Large intestine (tissue), 3 donors: ENCODE results near the gene ASCL5. TPM values are rescaled to one million over a fixed set of nuclear protein-coding genes. Genes with fewer than 3 reads are reported as not detected.

Experiments
- DNase-seq, 2 donors: peaks; one replicate each; pipeline versions ENCODE4 v3.0.0 to v3.0.0-alpha.2; 2013
- H3K27ac ChIP-seq: one replicate; pipeline ENCODE4 v1.5.1; 2013; ENCODE audit warnings: low read length
- H3K27me3 ChIP-seq: 2 replicates; pipeline ENCODE4 v1.6.1; 2013; ENCODE audit warnings: low read length; ENCODE audit not compliant: control insufficient read depth, insufficient read depth
- H3K36me3 ChIP-seq: 2 replicates; pipeline ENCODE4 v1.6.1; 2013; ENCODE audit warnings: low read length; ENCODE audit not compliant: control insufficient read depth, insufficient read depth
- H3K4me1 ChIP-seq: one replicate; pipeline ENCODE4 v1.6.1; 2013; ENCODE audit warnings: low read length; ENCODE audit not compliant: control insufficient read depth, insufficient read depth
- H3K4me3 ChIP-seq: one replicate; pipeline ENCODE4 v1.5.1; 2013; ENCODE audit warnings: low read length
- H3K9me3 ChIP-seq: one replicate; pipeline ENCODE4 v1.6.1; 2013; ENCODE audit warnings: mild to moderate bottlenecking, low read depth, low read length, moderate library complexity; ENCODE audit not compliant: control insufficient read depth
- WGBS: methylation state at CpG from one replicate; pipeline ENCODE4 v1.1.5; 2013; ENCODE audit warnings: low lambda C conversion rate; ENCODE audit not compliant: insufficient coverage; 5-methylcytosine and 5-hydroxymethylcytosine counted together
- polyA plus RNA-seq: library from polyadenylated mRNA; unstranded; fragments of 120-200 nt; gene quantifications from one replicate; pipeline ENCODE4 v1.2.1, GENCODE V29; 2013

ASCL5 gene
- polyA plus RNA-seq, 1 donor = 0.15 TPM

DNA sequence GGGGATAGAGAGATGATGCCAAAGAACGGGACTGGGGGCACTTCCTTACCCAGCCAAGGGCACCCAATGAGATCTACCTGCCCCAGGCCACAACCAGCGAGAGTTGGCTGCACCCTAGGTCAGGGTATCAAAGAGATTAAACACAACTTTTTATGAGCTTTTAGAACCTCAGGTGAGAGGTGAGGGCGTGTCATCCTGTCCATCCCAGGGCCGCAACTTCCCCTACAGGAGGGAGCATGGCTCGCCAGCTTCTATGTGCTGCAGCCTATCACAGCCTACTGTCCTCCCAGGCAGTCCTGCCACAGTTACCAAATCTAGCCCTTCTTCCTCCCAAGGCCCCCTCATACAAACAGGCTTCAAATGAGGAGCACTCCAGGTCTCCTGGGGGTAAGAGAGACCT lies 14.4 kb upstream of the ASCL5 start:
- H3K4me1 ChIP-seq = no peaks in the 10 kb centered on the region

DNA sequence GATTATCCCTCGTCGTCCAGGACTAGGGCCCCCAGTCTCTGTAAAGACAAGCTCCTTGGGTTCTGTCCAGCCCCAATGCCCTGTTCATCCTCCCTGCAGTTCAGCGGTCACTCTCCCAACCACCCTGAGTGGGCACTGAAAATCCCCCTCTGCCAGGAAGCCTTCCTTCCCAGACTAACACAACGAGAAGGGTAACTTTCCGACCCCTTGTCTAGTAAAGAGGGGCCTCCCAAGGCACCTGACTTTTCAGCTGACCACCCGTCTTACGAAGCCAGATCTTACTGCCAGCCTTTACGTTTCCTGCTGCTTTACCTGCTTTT lies 13.9 kb upstream of the ASCL5 start:
- Histone ChIP-seq H3K4me3 (no peak overlapping the region), H3K9me3 (no peaks in the 10 kb centered on the region), H3K27me3 (no peaks in the 10 kb centered on the region), H3K4me1 (no peaks in the 10 kb centered on the region), H3K36me3 (peaks cover 77% of the 10 kb centered on the region), H3K27ac (no peak overlapping the region)
- no peak for DNase-seq
- WGBS = no CpG with 5 or more reads among the region's 8 CpGs

More for the DNA sequence above, 14.4 kb upstream of the ASCL5 start:
- Histone ChIP-seq H3K9me3 (no peaks in the 10 kb centered on the region), H3K4me3 (no peak overlapping the region), H3K36me3 (peaks cover 75% of the 10 kb centered on the region), H3K27ac (no peak overlapping the region), H3K27me3 (no peaks in the 10 kb centered on the region)
- no CpG with 5 or more reads among the region's 5 CpGs for WGBS
- no peak for DNase-seq

DNA sequence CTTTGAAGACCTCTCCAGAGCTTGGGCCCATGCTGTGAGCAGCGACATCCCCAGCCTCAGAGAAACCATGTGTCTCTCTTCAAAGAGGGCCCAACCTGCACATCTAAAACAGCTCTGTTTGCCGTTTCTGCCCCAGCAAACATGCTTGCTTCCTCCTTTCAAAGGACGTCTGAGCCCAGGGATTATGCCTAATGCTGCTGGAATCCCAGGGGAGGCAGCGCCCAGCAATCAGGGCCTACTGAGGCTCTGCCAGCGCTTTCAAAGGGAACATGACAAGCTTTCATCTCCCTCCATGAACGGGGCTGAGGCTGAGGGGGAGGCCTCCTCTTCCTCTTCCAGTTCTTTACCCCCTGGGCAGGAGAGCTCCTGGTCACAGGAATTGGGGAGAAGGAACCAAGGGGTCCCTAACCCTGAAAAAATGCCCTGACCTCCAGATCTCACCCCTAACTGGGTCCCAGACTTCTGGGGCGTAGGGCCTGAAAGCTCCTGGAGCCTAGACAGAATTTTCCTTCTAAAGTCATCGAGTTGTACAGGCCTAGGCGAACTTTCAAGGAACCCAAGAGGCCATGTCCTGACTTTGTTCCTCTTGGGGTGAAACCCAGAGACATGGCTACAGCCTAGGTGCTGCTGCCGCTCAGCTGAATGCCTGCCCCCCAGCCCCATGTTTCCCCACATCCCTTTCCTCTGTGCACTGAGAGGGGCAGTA lies 13.4 kb upstream of the ASCL5 start:
- Histone ChIP-seq H3K4me1 (no peaks in the 10 kb centered on the region), H3K4me3 (no peak overlapping the region), H3K9me3 (no peaks in the 10 kb centered on the region), H3K36me3 (peaks cover 77% of the 10 kb centered on the region), H3K27me3 (no peaks in the 10 kb centered on the region), H3K27ac (no peak overlapping the region)
- no peak for DNase-seq
- WGBS = no CpG with 5 or more reads among the region's 10 CpGs

- Histone ChIP-seq H3K4me3 (no peak overlapping the region), H3K27me3 (no peaks in the 10 kb centered on the region), H3K27ac (no peak overlapping the region), H3K9me3 (no peaks in the 10 kb centered on the region), H3K4me1 (no peaks in the 10 kb centered on the region), H3K36me3 (peaks cover 75% of the 10 kb centered on the region)
- no CpG with 5 or more reads among the region's 9 CpGs for WGBS
- DNase-seq = no peak
Observed at GRCh38 chr1:201139756-201140155, 12.8 kb upstream of the ASCL5 start.

- WGBS = no CpG with 5 or more reads among the region's 5 CpGs
Observed at GRCh38 chr1:201139306-201139705, 12.3 kb upstream of the ASCL5 start.

DNA sequence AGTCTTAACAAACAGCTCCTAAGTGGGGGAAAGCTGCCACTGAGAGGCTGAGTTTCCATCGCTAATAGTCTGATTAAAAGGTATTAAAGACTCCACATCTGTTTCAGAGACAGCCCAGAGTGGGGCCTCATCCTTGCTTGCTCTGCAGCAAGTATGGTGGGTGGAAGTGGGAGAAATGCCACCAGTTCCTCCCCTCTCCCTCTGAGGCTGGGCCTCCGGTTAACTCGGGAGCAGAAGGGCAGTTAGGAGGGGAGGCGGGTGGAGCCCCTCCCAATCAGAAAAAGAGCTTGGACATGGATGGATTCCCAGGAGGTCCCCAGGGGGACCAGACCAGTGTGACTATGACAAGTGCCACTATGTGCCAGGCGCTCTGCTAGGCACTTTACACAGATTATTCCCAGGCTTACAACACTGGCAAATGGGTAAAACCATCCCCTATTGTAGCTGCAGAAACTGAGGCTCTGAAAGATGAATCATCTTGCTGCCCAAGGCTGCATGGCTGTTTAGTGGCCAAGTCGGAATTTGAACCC lies 11.4 kb upstream of the ASCL5 start:
- Histone ChIP-seq H3K27ac (no peak overlapping the region), H3K4me1 (no peaks in the 10 kb centered on the region), H3K9me3 (no peaks in the 10 kb centered on the region), H3K36me3 (peaks cover 65% of the 10 kb centered on the region), H3K4me3 (no peak overlapping the region), H3K27me3 (no peaks in the 10 kb centered on the region)
- DNase-seq = no peak
- WGBS = no CpG with 5 or more reads among the region's 6 CpGs

More at GRCh38 chr1:201139306-201139705, 12.3 kb upstream of the ASCL5 start:
- Histone ChIP-seq H3K27me3 (no peaks in the 10 kb centered on the region), H3K36me3 (peaks cover 71% of the 10 kb centered on the region), H3K4me3 (no peak overlapping the region), H3K4me1 (no peaks in the 10 kb centered on the region), H3K9me3 (no peaks in the 10 kb centered on the region), H3K27ac (no peak overlapping the region)
- no peak for DNase-seq

DNA sequence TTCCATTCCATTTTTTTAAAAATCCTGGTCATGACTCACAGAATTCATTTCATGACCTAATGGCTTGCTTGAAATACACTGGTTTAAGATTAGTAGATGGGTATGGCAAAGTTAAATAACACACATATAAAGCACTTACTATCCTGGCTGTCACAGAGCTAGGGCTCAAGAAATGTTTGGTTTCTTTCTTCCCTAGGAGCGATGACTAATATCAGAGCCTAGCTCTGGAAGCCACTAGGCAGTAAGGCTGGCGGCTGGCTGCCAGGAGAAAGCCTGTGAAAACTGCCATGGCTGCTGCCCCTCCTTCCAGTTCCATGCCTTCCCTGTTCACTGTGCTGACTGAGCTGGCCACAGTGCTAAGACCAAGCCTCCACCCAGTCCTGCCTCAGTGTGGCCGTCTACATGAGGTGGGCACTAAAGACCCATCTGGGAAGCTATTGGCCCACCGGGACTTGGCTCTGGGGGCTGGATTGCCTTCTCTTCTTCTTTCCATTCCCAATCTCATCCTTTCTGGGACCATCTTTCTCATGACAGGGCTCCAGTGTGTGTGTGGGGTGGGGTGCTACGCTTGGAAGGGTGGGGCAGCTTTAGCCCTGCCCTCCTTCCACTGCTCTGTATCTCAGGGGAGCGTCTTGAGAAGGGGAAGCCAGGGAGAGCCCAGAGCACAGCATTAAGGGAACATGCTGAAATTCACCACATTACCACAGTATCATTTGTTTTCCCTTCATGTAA lies 10.8 kb upstream of the ASCL5 start:
- no CpG with 5 or more reads among the region's 6 CpGs for WGBS
- peaks cover 59% of the 10 kb centered on the region for H3K36me3 ChIP-seq
- no peaks in the 10 kb centered on the region for H3K4me1 ChIP-seq
- no peak overlapping the region for H3K27ac ChIP-seq
- no peaks in the 10 kb centered on the region for H3K9me3 ChIP-seq
- no peak overlapping the region for H3K4me3 ChIP-seq
- DNase-seq = no peak
- no peaks in the 10 kb centered on the region for H3K27me3 ChIP-seq

- no peaks in the 10 kb centered on the region for H3K9me3 ChIP-seq
- H3K4me3 ChIP-seq = no peak overlapping the region
- peaks cover 53% of the 10 kb centered on the region for H3K36me3 ChIP-seq
- no peak overlapping the region for H3K27ac ChIP-seq
- DNase-seq = no peak
- no CpG with 5 or more reads among the region's 7 CpGs for WGBS
- no peaks in the 10 kb centered on the region for H3K4me1 ChIP-seq
- H3K27me3 ChIP-seq = no peaks in the 10 kb centered on the region
Observed at GRCh38 chr1:201137024-201137392, 10.0 kb upstream of the ASCL5 start.

DNA sequence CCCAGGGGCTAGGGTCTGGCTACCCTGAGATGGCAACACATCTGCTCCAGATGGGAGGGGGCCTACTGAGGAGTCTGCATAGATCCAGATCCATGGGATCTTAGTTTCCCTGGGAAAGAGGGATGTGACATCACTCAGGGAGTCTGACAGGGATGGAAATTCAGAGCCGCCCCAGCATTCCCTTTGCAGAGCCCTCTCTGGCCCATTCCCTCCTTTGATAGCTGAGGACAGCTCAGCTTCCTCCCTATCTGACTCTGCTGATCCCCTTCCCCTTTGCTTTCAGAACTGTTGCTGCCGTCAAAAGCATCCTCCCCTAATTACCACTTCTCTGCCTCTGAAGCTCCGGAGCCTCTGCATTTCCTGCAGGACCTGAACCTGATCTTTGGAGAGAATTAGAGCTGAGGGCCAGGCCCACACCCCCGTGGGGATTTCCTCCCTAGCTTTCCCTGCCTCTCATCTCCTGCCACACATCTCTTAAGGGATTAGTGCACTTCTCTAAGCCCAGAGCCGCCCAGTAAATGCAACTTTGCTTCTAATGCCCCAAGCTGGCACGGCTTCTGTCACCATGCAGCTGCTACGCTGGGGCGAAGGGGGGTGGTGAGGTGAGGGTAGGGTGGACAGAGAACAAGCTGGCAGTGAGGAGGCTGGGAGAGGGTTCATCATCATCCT lies 9.5 kb upstream of the ASCL5 start:
- Histone ChIP-seq H3K4me1 (no peaks in the 10 kb centered on the region), H3K27ac (no peak overlapping the region), H3K36me3 (peaks cover 49% of the 10 kb centered on the region), H3K9me3 (no peaks in the 10 kb centered on the region), H3K4me3 (no peak overlapping the region), H3K27me3 (no peaks in the 10 kb centered on the region)
- no CpG with 5 or more reads among the region's 8 CpGs for WGBS
- no peak for DNase-seq

DNA sequence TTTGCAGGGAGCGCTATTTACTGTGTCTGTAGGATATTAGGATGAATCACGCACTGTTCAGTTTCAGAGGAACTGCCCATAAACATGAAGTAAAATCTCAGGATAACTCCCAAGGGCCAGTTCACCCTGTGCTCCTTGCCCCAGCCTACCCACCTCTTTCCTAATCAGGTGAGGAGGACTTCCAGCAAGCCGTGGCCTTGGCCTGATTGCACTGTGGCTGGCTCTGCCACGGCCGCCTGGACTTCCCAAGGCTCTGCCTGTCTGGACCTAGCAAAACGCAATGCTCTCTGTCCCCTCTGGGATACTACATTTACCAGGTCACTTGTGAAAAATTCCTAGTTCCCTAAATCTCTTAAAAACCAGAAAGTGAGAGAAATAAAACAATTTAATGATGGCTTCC lies 7.4 kb upstream of the ASCL5 start:
- Histone ChIP-seq H3K36me3 (peaks cover 31% of the 10 kb centered on the region), H3K9me3 (no peaks in the 10 kb centered on the region)
- no CpG with 5 or more reads among the region's 6 CpGs for WGBS

More for the DNA sequence above, 7.4 kb upstream of the ASCL5 start:
- H3K4me1 ChIP-seq = no peaks in the 10 kb centered on the region
- no peak for DNase-seq
- H3K4me3 ChIP-seq = no peak overlapping the region
- H3K27ac ChIP-seq = no peak overlapping the region
- H3K27me3 ChIP-seq = no peaks in the 10 kb centered on the region
